DMS53 (cell line): ENCODE results near the gene RIN1.
"Not testable (repeated sequence)": the region's sequence is repeated elsewhere in the genome, so short reads cannot be mapped to it uniquely, and the experiment has no call there.

Source experiments
- DNase-seq: peaks from one replicate; lab custom pipeline; 2025; lab: John Stamatoyannopoulos, UW

RIN1 gene

GRCh38 chr11:66359662-66360087 lies 23.4 kb upstream of the RIN1 start:
- peak; percentile 37 for DNase-seq

GRCh38 chr11:66350560-66351235 lies 14.5 kb upstream of the RIN1 start:
- DNase-seq: not testable (repeated sequence)

GRCh38 chr11:66349084-66349386 lies 12.8 kb upstream of the RIN1 start:
- DNase-seq: no peak

GRCh38 chr11:66347425-66348276 lies 11.4 kb upstream of the RIN1 start, which contains the start of gene B4GAT1:
TSS of gene B4GAT1 (minus strand) at chr11:66347629. CDS start at chr11:66347545, 84 bp downstream.
- peak; percentile 96 for DNase-seq

GRCh38 chr11:66346476-66347424 lies 10.5 kb upstream of the RIN1 start:
- peak; percentile 80 for DNase-seq

- DNase-seq: no peak
Measured at GRCh38 chr11:66345316-66345649, 9.0 kb upstream of the RIN1 start.

GRCh38 chr11:66344550-66345315 lies 8.5 kb upstream of the RIN1 start, which contains the start of gene BRMS1:
TSS of gene BRMS1 (minus strand) at chr11:66345104. CDS start at chr11:66342234, 2,870 bp downstream.
- peak; percentile 100 for DNase-seq

GRCh38 chr11:66343176-66343575 lies 6.9 kb upstream of the RIN1 start:
- no peak for DNase-seq

- no peak for DNase-seq
Measured at GRCh38 chr11:66341502-66342126, 5.4 kb upstream of the RIN1 start.

GRCh38 chr11:66340596-66341501 lies 4.6 kb upstream of the RIN1 start:
- DNase-seq: no peak

- no peak for DNase-seq
Measured at GRCh38 chr11:66339686-66340483, 3.7 kb upstream of the RIN1 start.

GRCh38 chr11:66339162-66339675 lies 3.0 kb upstream of the RIN1 start:
- DNase-seq: no peak

GRCh38 chr11:66338276-66339161 lies 2.3 kb upstream of the RIN1 start:
- no peak for DNase-seq

GRCh38 chr11:66337103-66337899 lies 1.1 kb upstream of the RIN1 start:
- no peak for DNase-seq

- DNase-seq: peak; percentile 79
Measured at GRCh38 chr11:66335531-66336233, 552 bp downstream of the RIN1 start.
